ENCODE measurements around the gene CRYBG3.
A peak's percentile ranks its signal among the peaks of the same experiment; 100 is the strongest.

The CRYBG3 gene

DNA sequence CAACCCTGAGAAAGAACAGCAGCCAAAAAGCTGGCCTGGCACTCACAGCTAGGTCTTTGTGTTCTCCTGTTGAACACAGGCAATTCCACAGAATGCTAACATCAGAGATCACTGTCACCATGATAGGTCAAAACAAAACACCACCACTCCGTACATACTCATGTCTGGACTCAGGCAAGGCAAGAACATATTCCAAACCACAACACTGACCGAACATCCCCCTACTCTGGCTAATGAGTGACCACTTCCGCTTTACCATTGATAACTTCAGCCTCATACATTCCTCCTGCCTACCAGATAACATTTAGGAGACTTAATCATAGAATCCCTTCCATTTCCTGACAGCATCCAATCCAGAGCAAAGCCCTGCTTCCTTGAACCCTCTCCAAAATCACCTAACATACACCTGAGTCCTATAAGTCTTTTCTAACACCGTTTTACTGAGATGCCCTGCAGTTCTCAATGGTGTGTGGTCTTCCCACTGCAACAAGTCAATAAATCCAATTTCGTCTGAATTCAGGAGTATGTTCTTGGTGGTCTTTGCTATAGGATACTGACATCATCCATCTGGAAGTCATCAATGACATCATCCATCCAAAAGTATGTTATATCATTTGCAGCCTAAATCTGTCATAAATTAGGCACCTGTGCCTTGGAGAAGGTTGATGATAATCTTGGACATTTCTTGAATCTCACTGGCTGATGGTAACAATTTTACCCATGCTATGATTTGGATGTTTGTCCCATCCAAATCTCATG, 126.7 kb downstream of the CRYBG3 start:
- no peak for DNase-seq (ENCODE audit: low read depth)

DNA sequence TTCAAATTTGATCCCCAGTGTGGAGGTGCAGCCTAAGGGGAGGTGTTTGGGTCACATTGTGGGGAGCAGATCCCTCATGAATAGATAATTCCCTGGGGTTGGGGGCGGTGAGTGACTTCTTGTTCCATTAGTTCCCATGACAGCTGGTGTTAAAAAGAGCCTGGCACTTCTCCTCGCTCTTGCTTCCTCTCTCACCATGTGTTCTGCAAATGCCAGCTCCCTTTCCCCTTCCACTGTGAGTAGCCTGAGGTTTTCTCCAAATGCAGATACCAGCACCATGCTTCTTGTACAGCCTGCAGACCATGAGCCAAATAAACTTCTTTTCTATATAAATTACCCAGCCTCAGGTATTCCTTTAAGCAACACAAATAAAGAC, 127.3 kb downstream of the CRYBG3 start:
- no peak for DNase-seq (ENCODE audit: low read depth)

GRCh38 chr3:97949743-97950142, 127.9 kb downstream of the CRYBG3 start:
- no peak for DNase-seq (ENCODE audit: low read depth)

GRCh38 chr3:97950360-97950759, 128.5 kb downstream of the CRYBG3 start:
- no peak for DNase-seq (ENCODE audit: low read depth)

DNA sequence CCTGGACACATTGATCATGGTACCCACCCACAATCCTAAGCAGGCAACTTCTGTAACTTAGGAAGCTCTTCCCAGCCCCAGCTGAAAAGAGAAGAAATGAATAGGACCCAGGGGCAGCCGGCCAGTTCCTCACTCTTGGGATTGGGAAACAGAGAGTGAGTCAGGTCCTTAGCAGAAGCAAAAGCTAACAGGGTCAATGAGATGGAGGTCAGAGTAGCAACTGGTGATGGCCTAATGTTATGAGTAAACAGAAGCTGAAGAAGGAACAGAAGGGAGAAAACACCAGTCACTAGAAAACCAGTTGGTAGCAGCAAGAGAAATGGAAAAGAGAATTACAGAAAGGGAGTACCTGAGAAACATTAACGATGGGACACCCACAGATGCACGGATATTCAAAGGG, 130.5 kb downstream of the CRYBG3 start:
- DNase-seq (ENCODE audit: low read depth), result no peak

DNA sequence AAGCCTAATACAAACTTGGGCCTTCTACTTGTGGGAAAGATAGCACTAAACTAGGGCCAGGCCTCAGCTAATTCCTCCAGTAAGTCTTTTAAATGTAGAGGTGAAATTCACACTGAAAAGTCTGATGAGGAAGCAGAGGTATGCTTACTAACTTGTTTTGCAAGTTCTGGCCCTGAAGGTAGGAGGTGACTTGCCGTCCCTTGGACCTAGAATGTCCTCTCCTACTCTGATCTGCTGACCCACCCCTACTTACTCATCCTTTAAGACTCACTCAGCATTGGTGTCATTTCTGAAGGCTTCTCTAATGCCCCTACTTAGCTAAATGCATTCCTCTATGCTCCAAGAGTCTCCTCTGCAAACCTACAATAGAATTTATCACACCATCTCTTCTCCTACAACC, 131.1 kb downstream of the CRYBG3 start:
- no peak for DNase-seq (ENCODE audit: low read depth)

- no peak for DNase-seq (ENCODE audit: low read depth)
These were observed 132.5 kb downstream of the CRYBG3 start for GRCh38 chr3:97954228-97954827.

DNA sequence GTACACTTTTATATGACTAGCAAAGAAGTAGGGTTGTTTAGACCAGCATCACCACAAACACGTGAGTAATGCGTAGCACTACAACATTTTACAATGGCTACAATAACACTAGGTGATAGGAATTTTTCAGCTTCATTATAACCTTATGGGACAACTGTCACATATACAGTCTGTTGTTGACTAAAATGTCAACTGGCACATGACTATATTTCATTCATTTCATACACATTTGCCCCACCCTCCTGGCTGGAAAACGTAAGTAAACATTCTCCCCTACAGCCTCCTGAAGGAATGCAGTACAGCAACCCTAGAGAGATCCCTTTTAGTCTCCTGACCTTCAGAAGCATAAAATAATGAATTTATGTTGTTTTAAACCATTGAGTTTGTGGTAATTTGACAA, 134.2 kb downstream of the CRYBG3 start:
- DNase-seq (ENCODE audit: low read depth), result no peak

- no peak for DNase-seq (ENCODE audit: low read depth)
These were observed 136.0 kb downstream of the CRYBG3 start for GRCh38 chr3:97957617-97958311.

DNA sequence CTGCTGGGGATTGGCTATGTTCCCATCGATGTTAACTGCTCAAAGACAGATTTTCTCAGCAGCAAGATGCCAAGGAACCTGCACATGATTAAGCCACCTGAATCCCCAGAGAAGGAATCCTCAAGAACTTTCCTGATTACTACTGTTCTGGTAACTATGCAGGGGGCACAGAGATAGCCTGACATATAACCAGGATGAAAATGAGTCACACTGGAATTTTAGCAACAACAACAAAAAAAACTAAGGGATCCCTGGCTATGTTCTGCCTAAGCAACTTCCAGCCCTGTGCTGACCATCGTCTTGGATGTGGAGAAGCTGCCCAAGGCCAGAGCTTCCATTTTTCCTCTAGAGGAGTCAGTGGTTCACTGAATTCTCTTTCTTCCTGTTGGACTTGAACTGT, 136.6 kb downstream of the CRYBG3 start:
- DNase-seq (ENCODE audit: low read depth), result no peak

DNA sequence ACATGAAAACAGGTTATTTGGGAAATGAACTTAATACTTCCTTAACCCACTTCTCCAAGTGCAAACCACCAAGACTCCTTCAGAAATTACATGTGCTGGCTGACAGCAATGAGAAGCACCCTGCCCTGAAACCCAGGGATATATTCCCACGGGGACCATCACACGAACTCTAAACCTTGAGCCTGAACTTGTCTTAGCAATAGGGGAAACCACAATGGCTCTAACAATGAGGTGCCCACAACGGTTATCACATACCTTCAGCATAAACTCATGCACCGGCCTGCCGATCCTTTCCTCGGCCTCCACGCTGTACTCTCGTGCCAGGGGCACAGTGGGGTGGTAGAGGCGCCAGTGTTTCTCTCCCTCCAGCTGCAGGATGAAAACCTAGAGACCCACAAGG, 137.0 kb downstream of the CRYBG3 start:
- DNase-seq (ENCODE audit: low read depth), result no peak

GRCh38 chr3:97959872-97960271, 138.1 kb downstream of the CRYBG3 start:
- no peak for DNase-seq (ENCODE audit: low read depth)

DNA sequence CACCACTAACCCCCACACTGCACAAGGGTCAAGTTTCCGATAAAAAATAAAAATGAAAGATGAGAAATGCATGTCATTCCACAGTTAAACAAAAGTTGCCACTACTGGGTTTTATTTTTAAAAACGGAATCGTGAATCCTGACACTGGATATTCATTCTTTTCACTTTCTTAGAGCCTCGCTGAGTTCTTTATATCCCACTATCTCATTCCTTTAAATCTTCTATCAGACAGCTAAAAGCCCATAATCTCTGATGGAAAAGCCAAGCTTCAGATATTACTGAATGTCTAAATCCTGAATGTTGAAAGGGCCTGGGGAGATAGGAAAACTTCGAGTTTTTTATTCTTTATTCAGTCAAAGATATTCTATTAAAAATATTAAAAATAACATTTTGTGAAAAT, 138.7 kb downstream of the CRYBG3 start:
- no peak for DNase-seq (ENCODE audit: low read depth)

GRCh38 chr3:97960993-97961766, 139.4 kb downstream of the CRYBG3 start:
- no peak for DNase-seq (ENCODE audit: low read depth)

GRCh38 chr3:97967966-97968365, 146.2 kb downstream of the CRYBG3 start:
- DNase-seq (ENCODE audit: low read depth), result no peak

- DNase-seq (ENCODE audit: low read depth), result no peak
These were observed 146.6 kb downstream of the CRYBG3 start for GRCh38 chr3:97968376-97968775.

GRCh38 chr3:97969541-97969940, 147.7 kb downstream of the CRYBG3 start:
- DNase-seq (ENCODE audit: low read depth), result no peak

- no peak for DNase-seq (ENCODE audit: low read depth)
These were observed 148.3 kb downstream of the CRYBG3 start for GRCh38 chr3:97970156-97970555.

DNA sequence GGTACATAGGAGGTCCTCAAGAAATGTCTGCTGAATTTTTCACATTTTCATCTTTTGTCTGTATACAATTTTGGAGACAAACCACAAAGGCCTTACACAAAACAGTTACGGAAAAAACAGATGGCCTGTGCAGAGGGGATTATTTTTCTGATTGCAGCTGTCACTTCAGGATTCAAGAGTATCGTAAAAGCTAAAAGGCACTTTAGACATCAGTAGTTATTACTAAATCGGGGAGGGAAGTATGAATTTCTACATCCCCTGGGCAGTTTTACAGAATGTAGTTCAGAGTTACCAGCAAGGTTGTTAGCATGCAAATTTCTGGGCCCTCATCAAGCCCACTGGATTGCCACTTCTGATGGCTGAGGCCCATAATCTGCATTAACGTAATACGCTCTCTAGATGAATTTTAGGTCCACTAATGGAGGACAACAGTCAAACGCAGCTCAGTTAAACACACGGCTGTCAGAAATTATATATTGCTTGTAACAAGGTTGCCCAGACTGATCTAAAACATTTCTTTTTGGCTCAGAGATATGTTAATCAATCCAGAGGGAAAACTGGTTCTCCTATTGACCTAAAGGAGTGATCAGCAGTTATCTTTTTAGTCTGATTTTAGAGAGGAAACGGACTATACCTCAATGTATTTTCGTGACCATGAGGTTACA, 149.3 kb downstream of the CRYBG3 start:
- no peak for DNase-seq (ENCODE audit: low read depth)

DNA sequence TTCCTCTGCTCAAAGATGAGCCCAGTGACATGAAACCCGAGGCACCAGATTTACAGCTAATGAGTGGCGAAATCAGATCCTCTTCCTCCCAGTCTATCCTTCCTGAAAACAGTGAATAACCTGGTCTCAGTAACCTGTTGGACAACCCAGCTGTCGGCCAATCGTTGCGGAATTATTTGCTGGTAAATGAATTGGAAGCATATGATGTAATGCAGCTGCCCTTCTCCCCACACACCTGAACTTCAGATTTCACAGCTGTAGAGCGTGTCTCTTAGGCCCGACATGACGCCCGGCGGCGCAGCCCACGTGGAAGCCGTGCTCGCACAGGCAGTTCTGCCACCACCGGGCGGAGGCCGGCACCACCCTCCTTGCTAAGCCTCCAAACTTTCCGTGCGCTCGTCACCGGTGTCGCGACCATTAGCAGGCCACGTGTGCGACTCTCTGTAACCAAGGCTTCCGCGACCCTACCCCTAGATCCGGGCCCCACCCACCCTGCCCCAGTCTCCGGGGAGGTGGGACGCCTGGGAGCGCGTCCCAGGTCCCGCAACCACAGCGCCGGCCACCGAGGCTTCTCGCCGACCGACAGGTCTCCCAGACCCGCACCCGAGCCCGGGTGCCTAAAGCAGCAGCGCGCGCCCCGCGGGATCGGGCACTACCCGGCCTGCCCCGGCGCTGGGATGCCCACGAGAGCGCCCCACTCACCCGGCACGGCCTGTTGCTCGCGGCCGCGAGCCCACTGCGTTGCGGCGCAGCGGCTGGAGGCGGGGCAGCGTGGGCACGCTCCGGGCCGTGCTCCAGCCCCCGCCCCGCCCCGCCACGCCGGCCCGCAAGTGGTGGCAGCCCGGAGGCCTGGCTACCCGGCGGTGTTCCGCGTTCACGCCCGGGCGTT, 150.1 kb downstream of the CRYBG3 start, which contains the start of gene RIOX2:
RIOX2 (minus strand) TSS at position 753 of the 889 bp plus-strand sequence. CDS start 4,838 bp downstream, outside the sequence.
- DNase-seq (ENCODE audit: low read depth), result peak; percentile 74

GRCh38 chr3:97972976-97973375, 151.2 kb downstream of the CRYBG3 start:
- no peak for DNase-seq (ENCODE audit: low read depth)

Data from activated T-cell treated with anti-CD3 and anti-CD28 coated beads for 48 hours (primary cell).